ENCODE results near the gene ANAPC13. TPM values are rescaled to one million over a fixed set of nuclear protein-coding genes. Genes with fewer than 3 reads are reported as not detected.

ANAPC13 gene
- 33.6 and 35.5 TPM in 2 replicates for polyA plus RNA-seq (2013)

- Histone ChIP-seq H2BK120ac (ENCODE audit: insufficient read depth, low read length, poor library complexity) (peak within 1 kb of the TSS; percentile 76), H3K36me3 (ENCODE audit: control insufficient read depth in 1 of 2, insufficient read depth in 2 of 2, low read length in 2 of 2) (peaks cover 0 to 10% of the 10 kb centered on the region in 2 experiments), H2BK5ac (ENCODE audit: low read depth, low read length, poor library complexity) (peak within 1 kb of the TSS; percentile 88), H3K9me3 (ENCODE audit: insufficient read depth, low read depth, low read length) (no peaks in the 10 kb centered on the region), H3K23ac (ENCODE audit: low read length) (no peak within 1 kb of the TSS), H3K4me3 (ENCODE audit: low read depth, low read length) (peak within 1 kb of the TSS; percentile 90), H3K27ac (ENCODE audit: low read depth, low read length) (peak within 1 kb of the TSS; percentile 95), H3K27me3 (ENCODE audit: insufficient read depth, low read length) (no peaks in the 10 kb centered on the region), H3K4me1 (ENCODE audit: control insufficient read depth in 1 of 2, insufficient read depth in 2 of 2, low read length in 2 of 2) (peaks cover 5 to 12% of the 10 kb centered on the region in 2 experiments), H4K91ac (ENCODE audit: low read depth, low read length) (peak within 1 kb of the TSS; percentile 91), H3K4ac (ENCODE audit: low read depth, low read length) (peak within 1 kb of the TSS; percentile 90), H2AK5ac (ENCODE audit: low read length) (peak within 1 kb of the TSS; percentile 76), H3K4me2 (ENCODE audit: low read length) (peak within 1 kb of the TSS; percentile 89), H4K12ac (ENCODE audit: low read depth, low read length) (peak within 1 kb of the TSS; percentile 82), H3K79me1 (ENCODE audit: low read length) (peaks cover 14% of the 10 kb centered on the region), H3K18ac (ENCODE audit: low read length) (peak within 1 kb of the TSS; percentile 89), H4K8ac (ENCODE audit: low read depth, low read length) (peak within 1 kb of the TSS; percentile 93), H3K14ac (ENCODE audit: low read length) (peak within 1 kb of the TSS; percentile 94), H2BK12ac (ENCODE audit: low read length) (no peak within 1 kb of the TSS), H2AFZ (ENCODE audit: insufficient read depth, low read length, poor library complexity) (peak within 1 kb of the TSS; percentile 92), H3K9ac (ENCODE audit: low read length) (peak within 1 kb of the TSS; percentile 90), H3K79me2 (ENCODE audit: control insufficient read depth, insufficient read depth, low read length, poor library complexity) (peaks cover 7% of the 10 kb centered on the region)
- WGBS (ENCODE audit: extremely low coverage, insufficient coverage, insufficient read length) = no CpG with 5 or more reads among the region's 81 CpGs
- DNase-seq = peak; percentile 90 to 96
These were observed at the start of gene ANAPC13, which contains the start of gene CEP63 for GRCh38 chr3:134485718-134486576. Gene ANAPC13, minus strand, starts transcription at chr3:134485985. Its CDS starts 3,081 bp downstream, at chr3:134482904. Gene CEP63, plus strand, starts transcription at chr3:134486057. Its CDS starts 9,264 bp downstream, at chr3:134495321.

- WGBS (ENCODE audit: extremely low coverage, insufficient coverage, insufficient read length) = no CpG with 5 or more reads among the region's 4 CpGs
- peak in 1 of 2 donors; percentile 62 for DNase-seq
- Histone ChIP-seq H3K27ac (ENCODE audit: low read depth, low read length) (no peak overlapping the region), H3K4me1 (ENCODE audit: control insufficient read depth in 1 of 2, insufficient read depth in 2 of 2, low read length in 2 of 2) (no peaks in the 10 kb centered on the region), H2BK5ac (ENCODE audit: low read depth, low read length, poor library complexity) (no peak overlapping the region), H3K36me3 (ENCODE audit: control insufficient read depth in 1 of 2, insufficient read depth in 2 of 2, low read length in 2 of 2) (peaks cover 0 to 6% of the 10 kb centered on the region in 2 experiments), H3K9me3 (ENCODE audit: insufficient read depth, low read depth, low read length) (no peaks in the 10 kb centered on the region), H3K23ac (ENCODE audit: low read length) (no peak overlapping the region), H3K27me3 (ENCODE audit: insufficient read depth, low read length) (no peaks in the 10 kb centered on the region), H4K8ac (ENCODE audit: low read depth, low read length) (no peak overlapping the region), H3K9ac (ENCODE audit: low read length) (no peak overlapping the region), H3K4me2 (ENCODE audit: low read length) (no peak overlapping the region), H3K18ac (ENCODE audit: low read length) (no peak overlapping the region), H3K4ac (ENCODE audit: low read depth, low read length) (no peak overlapping the region), H4K12ac (ENCODE audit: low read depth, low read length) (no peak overlapping the region), H3K79me2 (ENCODE audit: control insufficient read depth, insufficient read depth, low read length, poor library complexity) (no peaks in the 10 kb centered on the region), H3K79me1 (ENCODE audit: low read length) (no peaks in the 10 kb centered on the region), H3K4me3 (ENCODE audit: low read depth, low read length) (no peak overlapping the region), H2BK12ac (ENCODE audit: low read length) (no peak overlapping the region), H4K91ac (ENCODE audit: low read depth, low read length) (no peak overlapping the region), H2BK120ac (ENCODE audit: insufficient read depth, low read length, poor library complexity) (no peak overlapping the region), H2AFZ (ENCODE audit: insufficient read depth, low read length, poor library complexity) (no peak overlapping the region), H2AK5ac (ENCODE audit: low read length) (no peak overlapping the region), H3K14ac (ENCODE audit: low read length) (no peak overlapping the region)
These were observed 49.6 kb upstream of the ANAPC13 start for GRCh38 chr3:134535186-134535970.

DNA sequence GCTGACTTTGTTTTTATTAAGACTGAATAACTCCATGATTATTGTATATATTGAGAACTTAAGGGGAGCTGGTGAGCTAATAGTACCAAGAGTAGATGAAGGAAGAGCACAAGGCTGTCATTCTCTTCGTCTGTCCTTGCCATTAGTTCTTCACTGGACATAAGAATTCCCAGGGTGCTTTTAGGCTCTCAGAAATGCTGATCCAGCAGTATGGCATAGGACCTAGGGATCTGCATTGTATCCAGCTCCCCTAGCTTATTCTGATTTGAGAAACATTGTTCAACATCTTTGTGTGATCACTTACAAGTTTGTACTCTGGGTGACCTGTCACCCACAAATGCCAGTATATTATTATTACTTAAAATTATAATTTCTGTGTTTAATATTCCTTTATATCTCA is 47.7 kb upstream of the ANAPC13 start:
- no peak overlapping the region for H3K23ac ChIP-seq (ENCODE audit: low read length)
- H3K36me3 ChIP-seq (ENCODE audit: control insufficient read depth in 1 of 2, insufficient read depth in 2 of 2, low read length in 2 of 2) = peaks cover 0 to 5% of the 10 kb centered on the region in 2 experiments
- no CpG with 5 or more reads among the region's 1 CpG for WGBS (ENCODE audit: extremely low coverage, insufficient coverage, insufficient read length)
- H3K27me3 ChIP-seq (ENCODE audit: insufficient read depth, low read length) = no peaks in the 10 kb centered on the region
- H2BK120ac ChIP-seq (ENCODE audit: insufficient read depth, low read length, poor library complexity) = no peak overlapping the region
- no peaks in the 10 kb centered on the region for H3K79me2 ChIP-seq (ENCODE audit: control insufficient read depth, insufficient read depth, low read length, poor library complexity)
- no peaks in the 10 kb centered on the region for H3K9me3 ChIP-seq (ENCODE audit: insufficient read depth, low read depth, low read length)
- H3K9ac ChIP-seq (ENCODE audit: low read length) = no peak overlapping the region
- H4K91ac ChIP-seq (ENCODE audit: low read depth, low read length) = no peak overlapping the region
- H3K14ac ChIP-seq (ENCODE audit: low read length) = no peak overlapping the region
- no peak overlapping the region for H2AK5ac ChIP-seq (ENCODE audit: low read length)
- no peak overlapping the region for H3K4ac ChIP-seq (ENCODE audit: low read depth, low read length)
- no peak overlapping the region for H3K4me3 ChIP-seq (ENCODE audit: low read depth, low read length)
- H2BK5ac ChIP-seq (ENCODE audit: low read depth, low read length, poor library complexity) = no peak overlapping the region
- no peaks in the 10 kb centered on the region for H3K79me1 ChIP-seq (ENCODE audit: low read length)
- H4K12ac ChIP-seq (ENCODE audit: low read depth, low read length) = no peak overlapping the region
- H4K8ac ChIP-seq (ENCODE audit: low read depth, low read length) = no peak overlapping the region
- H3K4me1 ChIP-seq (ENCODE audit: control insufficient read depth in 1 of 2, insufficient read depth in 2 of 2, low read length in 2 of 2) = no peaks in the 10 kb centered on the region
- H3K27ac ChIP-seq (ENCODE audit: low read depth, low read length) = no peak overlapping the region
- no peak overlapping the region for H3K4me2 ChIP-seq (ENCODE audit: low read length)
- H2AFZ ChIP-seq (ENCODE audit: insufficient read depth, low read length, poor library complexity) = no peak overlapping the region
- H3K18ac ChIP-seq (ENCODE audit: low read length) = no peak overlapping the region
- no peak overlapping the region for H2BK12ac ChIP-seq (ENCODE audit: low read length)
- no peak for DNase-seq

GRCh38 chr3:134527538-134528186 is 41.9 kb upstream of the ANAPC13 start:
- no peak overlapping the region for H4K12ac ChIP-seq (ENCODE audit: low read depth, low read length)
- no peak overlapping the region for H2BK12ac ChIP-seq (ENCODE audit: low read length)
- H4K91ac ChIP-seq (ENCODE audit: low read depth, low read length) = no peak overlapping the region
- H2BK120ac ChIP-seq (ENCODE audit: insufficient read depth, low read length, poor library complexity) = no peak overlapping the region
- no peaks in the 10 kb centered on the region for H3K27me3 ChIP-seq (ENCODE audit: insufficient read depth, low read length)
- H3K14ac ChIP-seq (ENCODE audit: low read length) = no peak overlapping the region
- DNase-seq = no peak
- no peaks in the 10 kb centered on the region for H3K36me3 ChIP-seq (ENCODE audit: control insufficient read depth in 1 of 2, insufficient read depth in 2 of 2, low read length in 2 of 2)
- no peak overlapping the region for H2AFZ ChIP-seq (ENCODE audit: insufficient read depth, low read length, poor library complexity)
- H3K4ac ChIP-seq (ENCODE audit: low read depth, low read length) = no peak overlapping the region
- no peak overlapping the region for H3K9ac ChIP-seq (ENCODE audit: low read length)
- H3K79me2 ChIP-seq (ENCODE audit: control insufficient read depth, insufficient read depth, low read length, poor library complexity) = no peaks in the 10 kb centered on the region
- H2AK5ac ChIP-seq (ENCODE audit: low read length) = no peak overlapping the region
- no peaks in the 10 kb centered on the region for H3K4me1 ChIP-seq (ENCODE audit: control insufficient read depth in 1 of 2, insufficient read depth in 2 of 2, low read length in 2 of 2)
- H3K27ac ChIP-seq (ENCODE audit: low read depth, low read length) = no peak overlapping the region
- no peak overlapping the region for H3K4me2 ChIP-seq (ENCODE audit: low read length)
- H2BK5ac ChIP-seq (ENCODE audit: low read depth, low read length, poor library complexity) = no peak overlapping the region
- peaks cover 2% of the 10 kb centered on the region for H3K9me3 ChIP-seq (ENCODE audit: insufficient read depth, low read depth, low read length)
- no peak overlapping the region for H3K4me3 ChIP-seq (ENCODE audit: low read depth, low read length)
- H3K18ac ChIP-seq (ENCODE audit: low read length) = no peak overlapping the region
- no peaks in the 10 kb centered on the region for H3K79me1 ChIP-seq (ENCODE audit: low read length)
- WGBS (ENCODE audit: extremely low coverage, insufficient coverage, insufficient read length) = no CpG with 5 or more reads among the region's 7 CpGs
- H4K8ac ChIP-seq (ENCODE audit: low read depth, low read length) = no peak overlapping the region
- no peak overlapping the region for H3K23ac ChIP-seq (ENCODE audit: low read length)

All from trophoblast cell (in vitro differentiated cells and primary cell).